K562 (cell line): Measurements from ENCODE around the gene POLR3A. TPM values are rescaled to one million over a fixed set of nuclear protein-coding genes. Genes with fewer than 3 reads are reported as not detected.

Source experiments
- ATAC-seq: fragments of 200-7000 bp; cut with Tn5 transposase; 3 replicates; pipeline ENCODE4 v1.9.1; 2020; ENCODE audit warnings: moderate library complexity
- BruUV-seq: library from RNA; stranded (reverse); fragments of 400-500 nt; replicated peaks from 2 replicates; lab custom pipeline; 2021; lab: Mats Ljungman, UMichigan
- CTCF ChIA-PET: fragments of 300-600 bp; formaldehyde crosslinking; extraction: SDS; loops from one replicate; lab custom pipeline; 2021; ENCODE audit warnings: low intra/inter-chr PET ratio; lab: Yijun Ruan, JAX
- POLR2A ChIA-PET: fragments of 300-600, 350-650 bp; sonication (Branson Sonifier 250); formaldehyde crosslinking; extraction: SDS; loops from one replicate; lab custom pipeline; 2021; ENCODE audit warnings: antibody characterized with exemption, inconsistent platforms; lab: Yijun Ruan, JAX
- DNase-seq, 4 experiments: peaks; one replicate each; pipeline versions ENCODE4 v3.0.0 to v3.0.0-alpha.2; 2011 to 2018; ENCODE audit warnings: low spot score in 3 of 4, mixed read lengths in 3 of 4; ENCODE audit errors: extremely low read depth in 1 of 4
- FAIRE-seq: peaks from 2 replicates; lab custom pipeline; 2011; peaks lifted over from hg19 to GRCh38; lab: Jason Lieb, UNC
- H2AFZ ChIP-seq: 2 replicates; pipeline ENCODE4 v1.6.0; 2011; ENCODE audit warnings: low read depth, low read length, control low read depth, inconsistent platforms
- H3K27ac ChIP-seq: fragments of 200-600 bp; 3 replicates; pipeline ENCODE4 v1.8.0; 2011; ENCODE audit warnings: low read depth, mild to moderate bottlenecking, control low read depth, inconsistent platforms, low read length, moderate library complexity, mixed read lengths; ENCODE audit errors: extremely low read depth
- H3K27me3 ChIP-seq, 2 experiments: fragments of 300-600 bp in 1 of 2; 2 replicates in 1 of 2; 3 replicates in 1 of 2; pipeline versions ENCODE4 v1.6.0 to v1.8.0; 2011; ENCODE audit warnings: inconsistent platforms in 2 of 2, low read length in 2 of 2, mild to moderate bottlenecking in 1 of 2, mixed read lengths in 1 of 2, moderate library complexity in 1 of 2; ENCODE audit not compliant: control insufficient read depth in 2 of 2, insufficient read depth in 2 of 2
- H3K36me3 ChIP-seq: fragments of 300-600 bp; 3 replicates; pipeline ENCODE4 v1.8.0; 2011; ENCODE audit warnings: mild to moderate bottlenecking, low read length, inconsistent platforms; ENCODE audit not compliant: control insufficient read depth, insufficient read depth
- H3K4me1 ChIP-seq, 2 experiments: fragments of 200-600 bp in 1 of 2; replicated peaks in 1 of 2; 2 replicates in 1 of 2; 3 replicates in 1 of 2; pipeline versions ENCODE4 v1.5.1 to v1.8.0; 2011; ENCODE audit warnings: inconsistent platforms in 2 of 2, low read length in 2 of 2, mild to moderate bottlenecking in 1 of 2, mixed read lengths in 1 of 2, moderate library complexity in 1 of 2; ENCODE audit not compliant: control insufficient read depth in 2 of 2, insufficient read depth in 2 of 2
- H3K4me2 ChIP-seq: 2 replicates; pipeline ENCODE4 v1.6.1; 2011; ENCODE audit warnings: low read length, control low read depth, inconsistent platforms, mixed read lengths; ENCODE audit not compliant: insufficient read depth
- H3K4me3 ChIP-seq: fragments of 200-600 bp; sonication (generic), shearing (Covaris generic); 2 replicates; pipeline ENCODE4 v1.5.1; 2016; ENCODE audit warnings: control low read depth, inconsistent platforms
- H3K79me2 ChIP-seq: fragments of 200-600 bp; 3 replicates; pipeline ENCODE4 v1.8.0; 2011; ENCODE audit warnings: low read length, inconsistent platforms; ENCODE audit not compliant: control insufficient read depth, insufficient read depth
- H3K9ac ChIP-seq, 2 experiments: 2 replicates each; pipeline versions ENCODE4 v1.6.0 to v1.6.1; 2011; ENCODE audit warnings: low read depth in 2 of 2, low read length in 2 of 2, control low read depth in 1 of 2, inconsistent platforms in 1 of 2, mild to moderate bottlenecking in 1 of 2, mixed read lengths in 1 of 2; ENCODE audit not compliant: insufficient read depth in 1 of 2
- H3K9me1 ChIP-seq: one replicate; pipeline ENCODE4 v1.6.0; 2011; ENCODE audit warnings: inconsistent platforms, mild to moderate bottlenecking, low read length, moderate library complexity; ENCODE audit not compliant: control insufficient read depth, insufficient read depth
- H3K9me3 ChIP-seq: replicated peaks from 2 replicates; pipeline ENCODE4 v1.5.1; 2011; ENCODE audit warnings: low read depth, low read length, inconsistent platforms; ENCODE audit not compliant: control insufficient read depth, insufficient read depth
- H4K20me1 ChIP-seq: replicated peaks from 2 replicates; pipeline ENCODE4 v1.6.1; 2011; ENCODE audit warnings: low read length, inconsistent platforms, mixed read lengths; ENCODE audit not compliant: control insufficient read depth, insufficient read depth
- ATF3 ChIP-seq, 2 experiments: fragments of 450-650 bp in 1 of 2; sonication (generic) in 1 of 2; formaldehyde crosslinking in 1 of 2; IDR thresholded peaks in 1 of 2; conservative IDR thresholded peaks in 1 of 2; 2 replicates each; pipeline versions ENCODE4 v1.6.1 to v1.8.1; 2016 to 2023; ENCODE audit warnings: mild to moderate bottlenecking in 2 of 2, moderate library complexity in 2 of 2, inconsistent platforms in 1 of 2, missing genetic modification reagents in 1 of 2
- CEBPB ChIP-seq: fragments of 450-650 bp; IDR thresholded peaks from 2 replicates; pipeline ENCODE4 v1.6.1; 2016; ENCODE audit warnings: missing genetic modification characterization, missing compliant biosample characterization
- CREBBP ChIP-seq: IDR thresholded peaks from one replicate; pipeline ENCODE4 v1.6.1; 2012; ENCODE audit warnings: low read depth, mild to moderate bottlenecking, control low read depth, inconsistent platforms, low read length
- CXXC5 ChIP-seq: fragments of 250-450 bp; sonication (Bioruptor Pico); IDR thresholded peaks from 2 replicates; pipeline ENCODE4 v1.8.0; 2022; ENCODE audit warnings: inconsistent platforms, mild to moderate bottlenecking, moderate library complexity
- GTF2E2 ChIP-seq: fragments of 200-800 bp; sonication (Bioruptor generic); IDR thresholded peaks from 2 replicates; pipeline ENCODE4 v1.6.1; 2016; ENCODE audit warnings: missing genetic modification characterization, missing compliant biosample characterization
- L3MBTL2 ChIP-seq: fragments of 450-650 bp; IDR thresholded peaks from 2 replicates; pipeline ENCODE4 v1.6.1; 2016; ENCODE audit warnings: mild to moderate bottlenecking, moderate library complexity
- USF1 ChIP-seq: sonication (generic); formaldehyde crosslinking; IDR thresholded peaks from 2 replicates; pipeline ENCODE4 v1.9.0; 2022; ENCODE audit warnings: mild to moderate bottlenecking, missing genetic modification reagents
- ZBTB17 ChIP-seq: fragments of 450-650 bp; formaldehyde crosslinking; IDR thresholded peaks from 2 replicates; pipeline ENCODE4 v1.4.0; 2020; ENCODE audit warnings: mild to moderate bottlenecking
- ZNF395 ChIP-seq: fragments of 200-800 bp; sonication (Bioruptor generic); IDR thresholded peaks from 2 replicates; pipeline ENCODE4 v1.6.1; 2017; ENCODE audit warnings: missing genetic modification characterization, missing compliant biosample characterization
- WGBS: fragments of 100-300 bp; shearing (Covaris generic); methylation state at CpG from one replicate; pipeline ENCODE4 v1.1.6; 2016; ENCODE audit warnings: low coverage, mixed read lengths; ENCODE audit not compliant: insufficient coverage; ENCODE audit errors: missing lambda C conversion rate; 5-methylcytosine and 5-hydroxymethylcytosine counted together
- in situ Hi-C: fragments of 300-500 bp; cut with MboI; formaldehyde crosslinking; loops from 4 replicates; pipeline ENCODE4 v1.15.0; 2018; ENCODE audit warnings: inconsistent platforms, mixed read lengths
- intact Hi-C: fragments of 100-400 bp; cut with micrococcal nuclease; formaldehyde crosslinking; loops from 2 replicates; pipeline ENCODE4 v1.14.2; 2022
- polyA plus RNA-seq, 8 experiments: library from polyadenylated mRNA; depleted of rRNA in 4 of 8; stranded (reverse) in 5 of 8; unstranded in 3 of 8; fragments of >200 nt; fragmentation: Nextera tagmentation in 2 of 8; fragmentation: Illumina TruSeq in 1 of 8; extraction: Ambion mirVana in 2 of 8; extraction: Trizol in 1 of 8; gene quantifications; 2 replicates each; pipeline versions ENCODE4 v1.2.1 to v1.2.3, GENCODE V29; 2011 to 2014; ENCODE audit warnings: inconsistent platforms in 1 of 8, missing spikeins in 1 of 8
- total RNA-seq, 7 experiments: library from RNA; depleted of rRNA in 6 of 7; stranded (reverse); fragments of >200 nt in 6 of 7; fragmentation: Illumina TruSeq in 2 of 7; extraction: Trizol in 2 of 7; gene quantifications; 2 replicates each; pipeline versions ENCODE4 v1.2.1 to v1.2.3, GENCODE V29; 2011 to 2021; ENCODE audit warnings: low replicate concordance in 1 of 7

The POLR3A gene
- total and polyA plus RNA-seq, 9 of the 15 experiments (the other 6 are each of a cell fraction or from before 2014, with no cell fraction given) = 14.9 to 37.0 (median 26.7) TPM

- intact Hi-C loops (no loop called here), in situ Hi-C loops (no loop called here)
- H4K20me1 ChIP-seq = no peaks in the 10 kb centered on the region
- H2AFZ ChIP-seq = peak overlapping the region; percentile 74
- DNase-seq (peak in 1 of 4 experiments; percentile 10), ATAC-seq (peak; percentile 39), FAIRE-seq (no peak)
- H3K4me2 ChIP-seq = no peak overlapping the region
- ChIA-PET POLR2A (interaction anchor here (1.0 to 9.1 kb wide), 4 partner anchors 9 to 18 kb away, joined by 3 to 89 read pairs (median 3); partner anchors contain the start of gene DLG5), CTCF (no interaction called here)
- H3K36me3 ChIP-seq = no peaks in the 10 kb centered on the region
- peak overlapping the region in 1 of 2 experiments; percentile 33; a peak in 1 of 4 replicates for H3K9ac ChIP-seq
- H3K79me2 ChIP-seq = no peaks in the 10 kb centered on the region
- H3K9me3 ChIP-seq = no peaks in the 10 kb centered on the region
- H3K27me3 ChIP-seq = no peaks in the 10 kb centered on the region
- H3K9me1 ChIP-seq = no peaks in the 10 kb centered on the region
- peaks cover 9 to 23% of the 10 kb centered on the region in 2 experiments; a peak in 4 of 5 replicates for H3K4me1 ChIP-seq
- BruUV-seq = no TSS peak
- WGBS = 9% methylated on average over 3 of the region's 3 CpGs
- no peak overlapping the region for H3K27ac ChIP-seq
- H3K4me3 ChIP-seq = no peak overlapping the region
- peak; percentile 25; the same call in 1 of the 2 replicates for TF ChIP-seq CXXC5
- TF ChIP-seq GTF2E2 (tag) = peak; percentile 43; the same call in 1 of the 2 replicates
- TF ChIP-seq USF1 (CRISPR knock-in tag) = peak; percentile 55; the same call in 1 of the 2 replicates
- peak; percentile 78 for TF ChIP-seq CEBPB (tag)
- TF ChIP-seq CREBBP = no peak
- peak; percentile 85 for TF ChIP-seq L3MBTL2
- TF ChIP-seq ZBTB17 = 0 out of 2 replicates have a peak, but pooled peaks have one; percentile 39
- peak; percentile 82 for TF ChIP-seq ZNF395 (CRISPR knock-in tag)
- TF ChIP-seq ATF3 (IDR thresholded peaks at IDR 0.05) = 0 out of 2 replicates have a peak, but pooled peaks have one; percentile 23
- no peak for TF ChIP-seq ATF3 (CRISPR knock-in tag; conservative IDR thresholded peaks at IDR 0.05)
These were observed 89.7 kb downstream of the POLR3A start for GRCh38 chr10:77939561-77940001.
